OCI-M1 (cell line): ENCODE measurements around the gene MLLT3.

Experiments used
- DNase-seq: peaks from one replicate; lab custom pipeline; 2025; lab: John Stamatoyannopoulos, UW

Gene MLLT3

GRCh38 chr9:20379804-20380225 is 242.5 kb downstream of the MLLT3 start:
- peak; percentile 48 for DNase-seq

DNA sequence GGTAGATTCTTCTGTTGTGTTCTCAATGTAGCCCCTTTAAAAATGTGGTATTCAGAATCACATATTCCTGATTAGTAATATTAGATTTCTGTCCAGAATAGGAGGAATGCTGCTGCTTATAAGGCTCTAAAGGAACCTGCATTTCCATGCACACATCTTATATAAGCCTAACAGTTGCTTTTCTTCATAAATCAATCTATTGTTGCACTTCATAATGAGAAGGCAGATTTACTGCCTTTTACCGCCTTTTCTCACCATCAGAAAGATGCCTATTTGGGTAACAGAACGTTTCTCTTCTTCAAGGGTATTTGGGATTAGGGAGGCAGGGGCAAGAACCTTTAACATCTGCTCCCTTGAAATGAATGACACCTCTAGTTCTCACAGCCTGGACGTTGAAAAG is 243.4 kb downstream of the MLLT3 start:
- peak; percentile 17 for DNase-seq

DNA sequence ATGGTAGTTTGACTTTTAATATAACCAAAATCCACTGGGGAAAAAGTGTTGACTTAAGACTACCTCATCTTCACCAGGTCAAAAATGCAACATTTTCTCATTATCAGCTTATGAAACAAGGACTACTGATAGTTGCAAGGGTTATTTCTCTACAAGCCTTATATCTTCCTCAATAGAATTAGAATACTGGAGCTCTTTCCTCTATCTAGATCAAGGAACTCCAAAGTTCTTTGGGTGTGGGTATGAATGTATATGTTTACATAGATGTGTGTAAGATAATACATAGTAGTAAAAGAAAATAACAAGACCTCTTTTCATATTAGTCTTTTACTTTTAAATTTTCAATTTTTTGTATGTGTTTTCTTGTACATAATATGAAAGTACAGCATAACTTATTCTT is 244.5 kb downstream of the MLLT3 start:
- peak; percentile 20 for DNase-seq

- DNase-seq: peak; percentile 79
Measured at GRCh38 chr9:20376731-20377375, 245.4 kb downstream of the MLLT3 start.

GRCh38 chr9:20376042-20376441 is 246.3 kb downstream of the MLLT3 start:
- no peak for DNase-seq

GRCh38 chr9:20373263-20373662 is 249.0 kb downstream of the MLLT3 start:
- DNase-seq: no peak

- DNase-seq: no peak
Measured at GRCh38 chr9:20369391-20369790, 252.9 kb downstream of the MLLT3 start.

- no peak for DNase-seq
Measured at GRCh38 chr9:20367855-20368254, 254.4 kb downstream of the MLLT3 start.

DNA sequence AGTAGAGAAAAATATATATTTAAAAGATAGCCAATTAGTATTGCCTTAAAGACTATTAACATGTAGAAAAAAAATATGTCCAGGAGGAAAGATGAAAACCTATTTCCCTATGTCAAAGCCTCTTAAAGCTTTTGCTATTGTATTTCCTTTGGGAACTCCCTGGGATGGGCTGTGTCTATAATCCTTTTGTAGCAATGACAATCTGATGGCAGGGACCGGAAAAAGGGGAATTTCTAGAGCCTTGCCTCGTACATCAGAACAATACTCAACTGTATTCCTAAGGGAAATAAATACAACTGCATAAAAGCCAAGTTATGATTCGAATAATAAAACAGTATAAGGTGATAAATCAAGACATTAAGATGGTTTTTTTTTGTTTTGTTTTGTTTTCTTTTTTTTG is 257.3 kb downstream of the MLLT3 start:
- DNase-seq: no peak

DNA sequence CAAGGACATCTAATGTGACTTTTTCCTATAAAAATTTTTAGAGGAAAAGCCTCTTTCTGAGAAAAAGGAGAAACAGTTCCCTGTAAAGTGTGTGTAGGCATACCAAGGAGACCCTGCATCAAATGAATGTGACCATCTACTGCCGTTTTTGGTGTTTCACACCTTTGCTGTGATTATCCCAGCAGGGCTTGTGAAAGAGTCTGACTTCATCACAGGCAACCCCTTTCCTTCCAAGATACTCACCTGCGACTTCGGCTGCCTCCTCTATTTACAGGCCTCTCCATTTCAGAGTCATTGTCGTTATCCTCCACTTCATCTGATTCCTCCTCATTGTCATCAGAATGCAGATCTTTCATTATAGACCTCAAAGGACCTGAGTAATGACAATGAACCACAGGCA is 259.1 kb downstream of the MLLT3 start:
- DNase-seq: no peak

DNA sequence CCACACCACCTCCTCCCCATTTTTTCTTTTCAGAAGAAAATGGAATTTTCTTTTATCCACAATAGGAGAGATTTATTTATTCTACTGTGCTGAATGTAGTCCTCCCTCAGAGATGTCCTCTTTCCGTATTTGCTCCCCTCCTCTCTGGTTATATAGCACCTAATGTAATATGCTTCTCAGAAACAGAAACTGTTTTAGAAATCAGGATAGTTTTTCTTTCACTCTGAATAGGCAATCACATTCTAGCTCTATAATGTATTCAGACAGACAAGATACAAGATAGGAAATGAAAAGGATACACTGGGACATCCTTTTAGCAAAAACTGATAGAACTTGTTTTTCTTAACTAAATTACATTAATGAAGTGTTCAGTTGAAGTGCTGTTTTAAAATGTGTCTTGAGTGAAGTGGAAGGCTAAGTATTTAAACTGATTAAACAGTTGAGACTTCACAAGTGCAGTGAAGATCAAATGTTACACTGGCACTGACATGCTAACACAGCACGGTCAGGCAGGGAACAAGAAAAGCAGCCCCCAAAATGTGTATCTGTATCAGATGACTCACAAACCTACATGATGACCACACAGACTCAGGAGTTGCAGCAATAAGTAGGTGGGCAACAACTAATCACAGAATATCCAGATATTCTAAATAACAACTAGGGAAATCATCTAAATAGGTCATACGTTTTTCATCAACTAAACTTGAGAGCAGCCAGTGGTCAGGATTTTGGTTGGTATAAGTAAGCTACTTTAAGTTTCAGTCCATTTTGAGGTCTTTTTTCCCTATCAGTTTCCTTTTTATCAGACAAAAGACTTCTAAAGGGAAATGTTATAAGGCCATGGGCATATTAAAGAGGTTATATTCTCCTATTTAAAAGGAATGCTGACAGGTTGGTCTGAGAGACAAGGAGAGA is 260.4 kb downstream of the MLLT3 start:
- DNase-seq: no peak

DNA sequence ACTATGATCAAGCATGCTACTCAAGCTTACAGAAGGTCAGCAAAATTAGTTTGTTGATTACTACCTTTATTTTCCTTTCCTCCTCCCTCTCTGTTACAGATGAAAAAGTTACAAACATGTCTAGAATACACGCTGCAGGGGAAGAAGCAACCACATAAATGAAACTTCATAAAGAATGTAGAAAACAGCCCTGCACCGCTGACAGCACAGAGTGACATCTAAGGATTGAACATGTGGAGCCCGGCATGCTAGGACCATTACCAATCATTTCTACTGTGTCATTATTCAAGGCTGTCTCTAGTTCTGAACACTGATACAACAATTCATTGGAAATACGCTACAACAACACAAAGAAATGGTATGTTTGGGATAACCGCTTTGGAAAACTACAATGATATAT is 261.1 kb downstream of the MLLT3 start:
- DNase-seq: no peak

- DNase-seq: no peak
Measured at GRCh38 chr9:20358207-20358606, 264.1 kb downstream of the MLLT3 start.

- DNase-seq: no peak
Measured at GRCh38 chr9:20357037-20357432, 265.3 kb downstream of the MLLT3 start.

DNA sequence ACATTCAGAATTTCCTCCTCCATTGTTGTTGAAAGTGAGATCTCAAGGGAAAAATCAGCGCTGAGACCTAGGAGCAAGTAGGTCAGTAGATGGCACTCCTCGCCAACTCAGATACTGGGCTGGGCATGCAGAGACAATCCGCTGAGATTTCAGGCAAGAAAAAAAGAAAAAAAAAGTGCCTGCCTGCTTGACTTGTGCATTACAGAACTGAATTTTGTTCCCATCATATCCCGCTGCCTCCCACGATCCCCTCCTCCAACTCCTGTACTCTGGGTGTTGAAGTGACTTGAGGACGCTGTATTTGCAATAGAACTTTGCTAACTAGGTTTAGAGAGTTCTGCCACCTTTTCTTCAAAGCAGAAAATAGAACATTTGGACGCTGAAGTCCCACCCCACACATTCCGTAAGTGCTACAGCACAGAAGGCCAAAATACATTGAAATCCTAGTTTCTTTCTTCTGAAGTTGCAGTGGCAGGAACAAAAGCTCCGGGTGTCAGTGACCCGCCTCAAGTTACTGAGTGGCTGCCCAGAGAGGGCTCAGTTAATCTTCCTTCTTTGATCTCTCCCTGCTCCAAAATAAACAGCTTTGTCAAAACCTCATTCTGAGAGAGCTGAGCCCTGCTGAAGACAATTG is 265.8 kb downstream of the MLLT3 start:
- peak; percentile 56 for DNase-seq

GRCh38 chr9:20355022-20355421 is 267.3 kb downstream of the MLLT3 start:
- peak; percentile 40 for DNase-seq

DNA sequence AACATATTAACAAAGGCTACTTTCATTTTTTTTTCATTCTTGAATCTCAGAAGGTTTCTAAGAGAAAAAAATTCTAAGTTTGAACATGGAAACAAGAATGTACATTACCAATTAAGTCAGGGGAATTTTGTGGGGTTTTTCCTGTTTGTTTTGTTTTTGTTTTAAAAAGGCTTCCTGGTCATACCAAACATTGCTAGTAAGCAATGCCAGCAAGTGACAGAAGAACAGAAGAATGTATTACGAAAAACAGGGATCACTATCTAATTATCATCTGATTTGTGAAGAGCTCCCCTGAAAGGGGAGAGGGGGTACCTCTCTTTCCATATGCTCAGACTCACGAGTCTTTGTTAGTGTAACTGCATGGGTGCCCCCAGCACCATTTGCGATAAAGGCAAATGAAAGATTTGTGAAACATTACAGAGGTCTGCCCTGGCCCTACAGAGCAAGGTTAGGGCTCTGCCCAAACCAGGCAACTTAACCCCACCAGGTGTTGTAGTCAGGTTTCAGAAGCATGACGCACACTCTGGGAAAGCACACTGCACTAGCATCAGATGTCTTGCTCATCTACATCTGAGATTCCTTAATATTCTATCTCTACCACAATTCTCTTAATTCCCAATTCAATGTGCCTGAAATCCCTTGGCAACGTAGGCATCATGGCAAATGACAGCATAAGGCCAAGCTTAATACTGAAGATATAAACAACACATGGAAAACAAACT is 268.2 kb downstream of the MLLT3 start:
- no peak for DNase-seq

- DNase-seq: no peak
Measured at GRCh38 chr9:20353524-20353923, 268.8 kb downstream of the MLLT3 start.

DNA sequence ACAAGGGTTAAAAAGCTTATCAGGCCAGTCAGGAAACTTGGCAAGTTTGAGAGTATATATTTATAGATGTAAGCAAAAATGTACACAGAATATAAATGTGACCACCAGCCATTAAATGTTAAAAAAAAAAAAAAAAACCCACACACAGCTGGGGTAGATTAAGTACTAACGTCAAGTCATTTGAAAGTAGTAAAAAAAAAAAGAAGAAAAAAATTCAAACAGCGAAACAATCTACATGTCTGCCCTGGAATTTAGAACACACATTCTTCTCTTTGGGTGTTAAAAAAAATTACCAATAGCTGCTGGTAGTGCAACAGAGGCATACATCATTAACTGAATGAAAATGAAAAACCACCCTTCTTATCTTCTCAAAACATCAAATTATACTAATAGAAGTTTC is 269.7 kb downstream of the MLLT3 start:
- no peak for DNase-seq

DNA sequence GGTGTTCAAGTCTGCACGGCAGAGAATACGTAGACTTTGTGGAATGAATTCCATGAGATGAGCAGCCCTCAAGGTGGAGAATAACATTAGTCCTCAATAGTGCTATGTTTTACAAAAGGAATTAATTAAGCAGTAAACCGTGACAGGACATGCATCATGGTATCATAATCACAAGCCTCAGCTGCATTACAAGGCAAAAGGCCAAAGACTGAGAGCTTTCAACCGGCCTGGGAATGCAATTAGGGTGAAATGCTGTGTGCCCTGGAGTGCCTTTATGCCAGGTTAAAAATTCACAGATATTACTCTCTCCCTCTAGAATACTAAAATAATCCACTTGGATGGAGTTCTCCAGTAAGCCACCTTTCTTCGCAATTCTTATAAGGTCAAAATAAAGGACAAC is 270.6 kb downstream of the MLLT3 start:
- no peak for DNase-seq

DNA sequence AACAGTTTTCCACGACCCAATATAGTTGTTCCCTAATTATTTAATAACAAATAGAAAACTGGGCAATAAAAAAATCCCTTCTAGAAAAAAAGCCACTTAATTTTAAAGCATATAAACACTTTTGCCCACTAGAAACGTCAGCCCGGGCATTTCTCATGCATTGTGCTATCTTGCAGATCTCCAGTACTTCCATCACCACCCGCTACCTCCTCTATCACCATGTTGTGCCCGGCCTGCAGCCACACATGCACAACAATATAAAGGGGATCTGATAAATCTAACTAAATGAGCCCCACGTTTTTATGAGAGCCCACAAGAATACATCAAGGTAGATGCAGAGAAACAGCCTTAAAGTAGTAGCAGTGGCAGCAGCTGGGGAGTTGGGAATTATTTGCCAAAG is 272.7 kb downstream of the MLLT3 start:
- DNase-seq: no peak

- no peak for DNase-seq
Measured at GRCh38 chr9:20343325-20343724, 279.0 kb downstream of the MLLT3 start.
